ENCODE data around the gene CRHR2. TPM values are rescaled to one million over a fixed set of nuclear protein-coding genes. Genes with fewer than 3 reads are reported as not detected.

CRHR2 gene
- total and polyA plus RNA-seq, 2 of the 13 experiments (the other 11 are each of a cell fraction or from before 2014, with no cell fraction given): not detected

DNA sequence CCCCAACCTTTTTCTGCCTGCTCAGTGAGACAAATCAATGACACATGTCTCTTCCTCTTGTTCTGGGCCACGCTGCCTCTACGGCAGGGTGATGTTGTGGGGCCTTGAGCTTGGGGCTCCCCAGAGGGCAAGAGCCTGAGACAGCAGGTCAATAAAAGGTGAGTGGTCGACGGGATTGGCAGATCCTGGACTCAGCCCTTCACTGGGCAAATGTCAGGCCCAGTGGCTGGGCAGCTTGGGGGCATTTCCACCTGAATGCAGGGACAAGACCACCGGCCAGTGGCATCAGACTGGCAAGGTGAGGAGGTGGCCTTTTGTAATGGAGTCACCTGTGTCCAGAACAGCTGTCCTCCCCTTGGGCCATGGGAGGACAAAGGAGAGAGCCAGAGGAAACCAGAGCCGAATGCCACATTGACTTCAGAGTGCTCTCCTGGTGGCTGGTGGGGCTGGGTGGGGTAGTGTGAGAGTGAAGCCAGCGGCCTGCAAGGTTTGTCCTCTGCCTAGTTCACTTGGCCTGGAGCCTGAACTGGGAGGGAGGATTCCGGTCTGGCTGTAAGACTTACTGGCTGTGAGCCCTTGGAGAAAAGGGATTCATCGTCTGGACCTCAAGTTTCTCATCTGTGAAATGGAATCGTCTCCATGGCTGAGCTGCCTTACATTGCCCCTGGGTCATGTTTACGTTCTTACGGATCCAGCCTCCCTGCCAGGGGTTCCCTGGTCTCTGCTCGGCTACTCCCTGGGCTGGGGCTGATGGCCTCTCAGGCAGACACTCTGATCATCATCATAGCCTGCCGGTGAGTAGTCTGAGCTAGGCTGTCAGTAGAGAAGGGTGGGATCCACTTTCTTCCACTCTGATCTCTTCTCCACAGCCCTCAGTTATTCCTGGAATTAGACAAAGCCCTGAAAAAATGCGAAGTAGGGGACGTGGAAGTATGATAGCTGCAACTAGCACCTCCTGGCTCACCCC, 25.4 kb upstream of the CRHR2 start:
- no peak overlapping the region for H3K27ac ChIP-seq (ENCODE audit: extremely low read length, insufficient read depth, low read length)
- DNase-seq (ENCODE audit: low spot score): no peak
- ChIA-PET CTCF (ENCODE audit: low intra/inter-chr PET ratio, low total read pairs) (no interaction called here), POLR2A (no interaction called here)
- no peak overlapping the region for H3K4me3 ChIP-seq (replicated peaks in 1 of 3; ENCODE audit: insufficient read depth in 1 of 3, low read depth in 2 of 3, low read length in 3 of 3)
- no peaks in the 10 kb centered on the region for H3K79me2 ChIP-seq (ENCODE audit: insufficient read depth, low read length)
- H3K36me3 ChIP-seq (replicated peaks in 1 of 2; ENCODE audit: control insufficient read depth in 1 of 2, insufficient read depth in 2 of 2, low read length in 2 of 2): no peaks in the 10 kb centered on the region
- H3K27me3 ChIP-seq (ENCODE audit: control insufficient read depth in 1 of 2, insufficient read depth in 2 of 2, low read length in 2 of 2): peaks cover 4 to 8% of the 10 kb centered on the region in 2 experiments; a peak in 3 of 5 replicates
- H2AFZ ChIP-seq (ENCODE audit: low read length): no peak overlapping the region
- no peak for ATAC-seq
- H3K9me3 ChIP-seq (ENCODE audit: low read length): no peaks in the 10 kb centered on the region
- no peak for FAIRE-seq
- WGBS (ENCODE audit: low lambda C conversion rate): 33% methylated on average over 10 of the region's 16 CpGs
- 0 out of 2 replicates have a peak, but pooled peaks cover 7% of the 10 kb centered on the region for H3K4me1 ChIP-seq (ENCODE audit: insufficient read depth, low read length)
- BruUV-seq (replicated peaks): no TSS peak
- intact Hi-C loops (cut with micrococcal nuclease; ENCODE audit: unreplicated experiment): no loop called here
- no peak overlapping the region for H3K4me2 ChIP-seq (ENCODE audit: low read depth, low read length)
- H4K20me1 ChIP-seq (ENCODE audit: insufficient read depth, low read length): no peaks in the 10 kb centered on the region
- H3K9ac ChIP-seq (ENCODE audit: insufficient read depth, low read depth, low read length): no peak overlapping the region
- in situ Hi-C loops (cut with HindIII; ENCODE audit: extremely low pct_ligation_motif_present, low pct_unique_long_range_greater_than_20kb): no loop called here
- TF ChIP-seq GTF2F1 (IDR thresholded peaks at IDR 0.05; ENCODE audit: low read length): no peak
- TF ChIP-seq, protein P1, sequence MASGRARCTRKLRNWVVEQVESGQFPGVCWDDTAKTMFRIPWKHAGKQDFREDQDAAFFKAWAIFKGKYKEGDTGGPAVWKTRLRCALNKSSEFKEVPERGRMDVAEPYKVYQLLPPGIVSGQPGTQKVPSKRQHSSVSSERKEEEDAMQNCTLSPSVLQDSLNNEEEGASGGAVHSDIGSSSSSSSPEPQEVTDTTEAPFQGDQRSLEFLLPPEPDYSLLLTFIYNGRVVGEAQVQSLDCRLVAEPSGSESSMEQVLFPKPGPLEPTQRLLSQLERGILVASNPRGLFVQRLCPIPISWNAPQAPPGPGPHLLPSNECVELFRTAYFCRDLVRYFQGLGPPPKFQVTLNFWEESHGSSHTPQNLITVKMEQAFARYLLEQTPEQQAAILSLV (CRISPR knock-in tag; IDR thresholded peaks at IDR 0.05; ENCODE audit: borderline replicate concordance): no peak
- TF ChIP-seq HOXA5 (CRISPR knock-in tag; IDR thresholded peaks at IDR 0.05): no peak
- TF ChIP-seq, protein P2, sequence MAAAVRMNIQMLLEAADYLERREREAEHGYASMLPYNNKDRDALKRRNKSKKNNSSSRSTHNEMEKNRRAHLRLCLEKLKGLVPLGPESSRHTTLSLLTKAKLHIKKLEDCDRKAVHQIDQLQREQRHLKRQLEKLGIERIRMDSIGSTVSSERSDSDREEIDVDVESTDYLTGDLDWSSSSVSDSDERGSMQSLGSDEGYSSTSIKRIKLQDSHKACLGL (CRISPR knock-in tag; IDR thresholded peaks at IDR 0.05): no peak
- TF ChIP-seq FOXP1 (IDR thresholded peaks at IDR 0.05): no peak
- TF ChIP-seq FOXP1 (CRISPR knock-in tag; IDR thresholded peaks at IDR 0.05): no peak
- TF ChIP-seq ZNF564 (CRISPR knock-in tag; IDR thresholded peaks at IDR 0.05): no peak
- no peak for TF ChIP-seq ZNF83 (CRISPR knock-in tag; IDR thresholded peaks at IDR 0.05; ENCODE audit: borderline replicate concordance)
- TF ChIP-seq, protein P3, sequence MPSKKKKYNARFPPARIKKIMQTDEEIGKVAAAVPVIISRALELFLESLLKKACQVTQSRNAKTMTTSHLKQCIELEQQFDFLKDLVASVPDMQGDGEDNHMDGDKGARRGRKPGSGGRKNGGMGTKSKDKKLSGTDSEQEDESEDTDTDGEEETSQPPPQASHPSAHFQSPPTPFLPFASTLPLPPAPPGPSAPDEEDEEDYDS (CRISPR knock-in tag; IDR thresholded peaks at IDR 0.05): no peak
- no peak for TF ChIP-seq THYN1 (CRISPR knock-in tag; IDR thresholded peaks at IDR 0.05; ENCODE audit: borderline replicate concordance, low read depth)
- no peak for TF ChIP-seq RFX5 (IDR thresholded peaks at IDR 0.05; ENCODE audit: low read depth, low read length)
- TF ChIP-seq, protein P4, sequence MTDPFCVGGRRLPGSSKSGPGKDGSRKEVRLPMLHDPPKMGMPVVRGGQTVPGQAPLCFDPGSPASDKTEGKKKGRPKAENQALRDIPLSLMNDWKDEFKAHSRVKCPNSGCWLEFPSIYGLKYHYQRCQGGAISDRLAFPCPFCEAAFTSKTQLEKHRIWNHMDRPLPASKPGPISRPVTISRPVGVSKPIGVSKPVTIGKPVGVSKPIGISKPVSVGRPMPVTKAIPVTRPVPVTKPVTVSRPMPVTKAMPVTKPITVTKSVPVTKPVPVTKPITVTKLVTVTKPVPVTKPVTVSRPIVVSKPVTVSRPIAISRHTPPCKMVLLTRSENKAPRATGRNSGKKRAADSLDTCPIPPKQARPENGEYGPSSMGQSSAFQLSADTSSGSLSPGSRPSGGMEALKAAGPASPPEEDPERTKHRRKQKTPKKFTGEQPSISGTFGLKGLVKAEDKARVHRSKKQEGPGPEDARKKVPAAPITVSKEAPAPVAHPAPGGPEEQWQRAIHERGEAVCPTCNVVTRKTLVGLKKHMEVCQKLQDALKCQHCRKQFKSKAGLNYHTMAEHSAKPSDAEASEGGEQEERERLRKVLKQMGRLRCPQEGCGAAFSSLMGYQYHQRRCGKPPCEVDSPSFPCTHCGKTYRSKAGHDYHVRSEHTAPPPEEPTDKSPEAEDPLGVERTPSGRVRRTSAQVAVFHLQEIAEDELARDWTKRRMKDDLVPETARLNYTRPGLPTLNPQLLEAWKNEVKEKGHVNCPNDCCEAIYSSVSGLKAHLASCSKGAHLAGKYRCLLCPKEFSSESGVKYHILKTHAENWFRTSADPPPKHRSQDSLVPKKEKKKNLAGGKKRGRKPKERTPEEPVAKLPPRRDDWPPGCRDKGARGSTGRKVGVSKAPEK (CRISPR knock-in tag; IDR thresholded peaks at IDR 0.05; ENCODE audit: borderline replicate concordance): no peak
- TF ChIP-seq REL (CRISPR knock-in tag; conservative IDR thresholded peaks at IDR 0.05): no peak
- no peak for TF ChIP-seq MTF1 (CRISPR knock-in tag; IDR thresholded peaks at IDR 0.05)
- TF ChIP-seq, protein P5, sequence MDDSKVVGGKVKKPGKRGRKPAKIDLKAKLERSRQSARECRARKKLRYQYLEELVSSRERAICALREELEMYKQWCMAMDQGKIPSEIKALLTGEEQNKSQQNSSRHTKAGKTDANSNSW (CRISPR knock-in tag; IDR thresholded peaks at IDR 0.05; ENCODE audit: borderline replicate concordance): no peak
- TF ChIP-seq FIP1L1 (IDR thresholded peaks at IDR 0.05; ENCODE audit: borderline replicate concordance, insufficient read depth, low read depth, low read length): no peak
- no peak for TF ChIP-seq ZNF75D (CRISPR knock-in tag; IDR thresholded peaks at IDR 0.05; ENCODE audit: borderline replicate concordance)
